Measurements from ENCODE around the gene KRT34. TPM values are rescaled to one million over a fixed set of nuclear protein-coding genes. Genes with fewer than 3 reads are reported as not detected.
"Not testable (repeated sequence)": the region's sequence is repeated elsewhere in the genome, so short reads cannot be mapped to it uniquely, and the experiment has no call there.

KRT34 gene
- 0.10 TPM in 1 of 2 replicates, not detected in the other for total RNA-seq (2014; rRNA removed; shearing (Covaris generic))
- polyA plus RNA-seq (2014; cell fraction: nucleus; rRNA removed): not detected in 2 replicates

DNA sequence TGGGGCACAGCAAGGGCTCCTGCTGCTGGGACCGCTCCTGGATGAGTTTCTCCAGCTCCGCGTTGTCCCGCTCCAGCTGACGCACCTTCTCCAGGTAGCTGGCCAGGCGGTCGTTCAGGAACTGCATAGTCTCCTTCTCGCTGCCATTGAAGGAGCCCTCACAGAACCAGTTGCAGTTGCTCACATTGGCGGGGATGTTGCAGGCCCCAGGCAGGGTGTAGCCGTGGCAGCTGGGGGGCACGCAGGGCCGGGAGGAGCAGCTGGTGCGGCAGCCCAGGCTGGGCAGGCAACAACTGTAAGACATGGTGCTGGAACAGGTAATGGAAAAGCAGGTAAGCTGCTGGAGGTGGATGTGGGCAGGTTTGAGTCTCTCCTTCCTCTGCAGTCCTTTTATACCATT lies at the start of gene KRT34:
Gene KRT34 (minus strand): TSS at position 364 of the 400 bp plus-strand sequence. CDS start 60 bp downstream, at position 304.
- not testable (repeated sequence) for DNase-seq (ENCODE audit: extremely low read depth, low read depth)

GRCh38 chr17:41430376-41430775 lies 48.3 kb upstream of the KRT34 start:
- not testable (repeated sequence) for DNase-seq (ENCODE audit: extremely low read depth, low read depth)

DNA sequence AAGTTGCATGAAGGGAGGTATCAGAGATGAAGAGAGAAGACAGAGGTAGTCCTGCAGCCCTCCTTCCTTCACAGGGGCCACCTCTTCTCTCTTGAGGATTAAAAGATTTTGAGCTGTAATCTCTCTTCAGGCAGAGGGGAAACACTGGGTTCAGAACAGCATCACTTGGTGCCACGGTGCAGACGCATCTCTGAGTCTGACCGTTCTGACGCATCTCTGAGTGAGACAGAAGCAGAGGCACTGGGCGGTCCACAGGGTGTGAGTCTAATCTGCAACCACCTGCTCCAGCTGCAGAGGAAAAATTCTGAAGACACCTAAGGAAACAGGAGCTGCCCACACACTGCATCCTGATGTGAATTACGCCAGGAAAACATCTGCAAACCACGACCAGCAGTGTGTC lies 47.6 kb upstream of the KRT34 start:
- DNase-seq (ENCODE audit: extremely low read depth, low read depth): no peak

DNA sequence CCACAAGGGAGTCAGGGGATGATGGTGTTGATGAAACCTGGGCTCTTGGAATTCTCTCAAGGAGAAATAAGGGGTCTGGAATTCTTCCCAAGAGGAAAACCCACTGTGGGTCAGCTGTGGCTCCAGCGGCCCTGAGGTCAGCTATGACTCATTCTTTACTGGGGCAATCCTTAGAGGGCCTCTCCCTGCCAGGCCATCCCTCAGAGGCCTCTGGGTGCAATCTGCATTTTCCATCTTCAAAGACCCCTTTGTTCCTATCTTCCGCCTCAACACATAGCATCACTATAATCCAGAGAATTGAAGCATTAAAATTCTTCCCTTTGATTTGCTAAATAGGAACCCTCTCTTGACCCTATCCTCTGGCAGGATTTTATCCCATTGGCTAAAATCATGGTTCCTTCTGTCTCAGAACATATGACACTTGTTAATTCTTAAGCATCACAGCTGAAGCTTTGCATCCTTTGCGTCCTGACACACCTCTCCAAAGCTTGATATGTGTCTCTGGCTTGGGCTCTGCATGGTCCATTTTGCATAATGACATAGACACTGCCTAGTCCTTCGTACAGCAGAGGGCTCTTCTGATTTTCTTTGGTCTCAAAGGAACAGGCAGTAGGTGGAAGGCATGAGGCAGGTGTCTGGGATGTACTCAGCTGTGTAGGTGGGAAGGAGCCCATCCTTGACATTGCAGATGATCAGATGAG lies 46.6 kb upstream of the KRT34 start:
- no peak for DNase-seq (ENCODE audit: extremely low read depth, low read depth)

- no peak for DNase-seq (ENCODE audit: extremely low read depth, low read depth)
Measured at GRCh38 chr17:41424111-41424635, 42.1 kb upstream of the KRT34 start, which contains the start of gene KRT37. TSS of gene KRT37 (minus strand) at chr17:41424585. CDS start at chr17:41424523, 62 bp downstream.

- DNase-seq (ENCODE audit: extremely low read depth, low read depth): not testable (repeated sequence)
Measured at GRCh38 chr17:41422586-41422985, 40.5 kb upstream of the KRT34 start.

DNA sequence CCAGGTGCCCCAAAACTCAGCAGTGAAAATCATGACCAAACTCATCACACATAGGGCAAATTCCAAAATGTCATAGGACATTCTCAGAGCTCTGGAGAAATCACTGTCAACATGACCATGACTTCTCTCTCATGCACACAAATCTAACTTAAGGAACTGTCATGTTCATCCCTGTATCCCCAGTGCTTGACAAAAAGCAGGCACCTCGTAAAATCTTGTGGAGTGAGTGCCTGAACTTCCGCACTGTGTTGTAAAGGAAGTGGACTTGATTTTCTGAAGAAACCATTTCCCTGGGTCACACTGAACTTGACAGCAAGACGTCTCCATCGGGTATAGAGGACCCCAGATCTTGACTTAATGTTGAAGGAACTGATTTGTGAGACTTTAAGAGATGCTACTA lies 39.5 kb upstream of the KRT34 start:
- DNase-seq (ENCODE audit: extremely low read depth, low read depth): no peak

DNA sequence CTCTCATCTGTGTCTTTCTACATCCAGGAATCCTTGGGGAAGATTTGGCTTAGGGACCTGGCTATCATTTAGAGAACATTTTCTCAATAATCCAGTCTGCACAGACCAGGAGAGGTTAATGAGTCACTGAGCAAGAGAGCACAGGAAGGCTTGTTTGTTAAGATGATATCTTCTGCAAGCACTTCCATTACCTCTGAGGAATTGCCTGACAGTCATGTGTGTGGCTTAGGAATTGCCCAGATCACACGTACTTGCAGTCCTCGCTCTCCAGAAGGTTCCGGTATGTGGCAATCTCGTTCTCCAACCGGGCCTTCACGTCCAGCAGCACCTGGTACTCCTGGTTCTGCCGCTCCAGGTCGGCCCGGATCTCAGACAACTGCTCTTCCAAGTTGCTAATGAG lies 39.0 kb upstream of the KRT34 start:
- DNase-seq (ENCODE audit: extremely low read depth, low read depth): no peak

DNA sequence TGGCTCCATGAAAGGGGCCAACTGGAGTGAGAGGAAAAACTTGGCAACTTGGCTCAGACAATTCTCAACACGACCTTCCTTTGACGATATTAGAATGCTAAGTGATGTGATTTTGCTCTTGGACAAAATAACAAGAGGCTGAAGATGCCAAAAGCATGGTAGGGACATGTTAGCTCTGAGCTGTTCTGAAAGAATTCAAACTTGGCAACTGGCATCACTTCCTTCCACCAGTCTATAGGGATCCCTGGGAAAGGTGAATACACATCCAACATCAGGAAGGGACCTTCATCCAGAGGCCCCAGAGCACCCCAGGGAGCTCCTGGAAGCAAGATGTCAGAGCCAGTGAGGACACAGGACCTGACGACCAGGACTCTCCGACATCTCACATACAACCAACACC lies 38.0 kb upstream of the KRT34 start:
- DNase-seq (ENCODE audit: extremely low read depth, low read depth): no peak

DNA sequence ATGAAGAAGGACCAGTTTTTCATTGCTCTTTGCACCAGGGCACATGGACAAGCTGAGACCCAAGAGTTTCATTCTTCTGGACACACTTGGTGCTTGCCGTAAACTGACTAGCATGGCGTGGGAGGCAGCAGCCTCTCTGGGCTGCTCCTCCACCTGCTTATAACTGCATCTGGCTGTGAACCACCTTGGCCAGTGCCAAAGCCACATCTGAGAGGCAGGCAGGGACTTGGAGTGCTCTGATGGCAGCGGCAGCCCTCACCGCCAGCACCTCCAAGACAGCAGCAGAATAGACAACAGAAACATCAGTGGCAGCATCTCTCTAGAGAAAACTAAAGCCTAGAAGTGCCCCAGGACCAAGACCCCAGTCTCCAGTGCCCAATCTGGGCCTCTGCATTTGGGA lies 37.6 kb upstream of the KRT34 start:
- no peak for DNase-seq (ENCODE audit: extremely low read depth, low read depth)

GRCh38 chr17:41418116-41418860 lies 36.2 kb upstream of the KRT34 start:
- DNase-seq (ENCODE audit: extremely low read depth, low read depth): no peak

- no peak for DNase-seq (ENCODE audit: extremely low read depth, low read depth)
Measured at GRCh38 chr17:41417576-41418015, 35.5 kb upstream of the KRT34 start.

DNA sequence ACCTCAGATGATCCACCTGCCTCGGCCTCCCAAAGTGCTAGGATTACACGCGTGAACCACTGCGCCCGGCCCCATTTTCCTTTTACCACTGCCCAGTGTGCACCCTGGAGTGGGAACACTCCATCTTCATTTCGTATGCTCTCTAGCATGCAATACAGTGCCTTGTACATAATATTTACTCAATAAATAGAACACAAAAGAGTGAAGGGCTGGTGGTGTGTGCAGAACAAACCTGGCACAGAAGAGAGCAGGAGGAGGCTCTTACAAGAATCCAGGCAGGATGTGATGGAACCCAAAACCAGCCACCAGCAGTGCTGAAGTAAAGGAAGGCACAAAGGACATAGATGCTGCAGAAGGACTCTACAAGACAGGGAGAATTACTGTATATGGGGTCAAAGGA lies 35.0 kb upstream of the KRT34 start:
- DNase-seq (ENCODE audit: extremely low read depth, low read depth): no peak

GRCh38 chr17:41416479-41416878 lies 34.4 kb upstream of the KRT34 start:
- DNase-seq (ENCODE audit: extremely low read depth, low read depth): no peak

DNA sequence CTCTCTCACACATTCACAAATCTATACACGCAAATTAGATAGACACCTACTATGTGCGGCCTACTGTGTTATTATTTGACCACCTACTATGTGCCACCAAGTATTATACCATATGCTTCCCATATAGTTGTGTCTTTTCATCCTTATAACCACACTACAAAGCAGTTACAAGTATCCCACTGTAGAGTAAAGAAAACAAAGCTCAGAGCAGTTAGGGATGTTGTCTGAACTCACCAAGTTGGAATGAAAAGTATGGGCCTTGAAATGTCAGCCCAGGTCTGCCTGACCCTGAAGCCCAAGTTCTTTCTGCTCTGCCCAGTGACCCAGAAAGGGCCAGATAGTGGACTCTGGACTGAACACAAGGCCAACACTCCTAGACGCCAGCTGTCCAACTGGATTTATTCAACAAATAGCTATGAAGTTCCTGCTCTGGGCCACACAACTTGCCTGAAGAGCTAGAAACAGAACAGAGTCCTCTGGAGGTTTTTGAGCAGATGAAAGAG lies 33.8 kb upstream of the KRT34 start:
- no peak for DNase-seq (ENCODE audit: extremely low read depth, low read depth)

DNA sequence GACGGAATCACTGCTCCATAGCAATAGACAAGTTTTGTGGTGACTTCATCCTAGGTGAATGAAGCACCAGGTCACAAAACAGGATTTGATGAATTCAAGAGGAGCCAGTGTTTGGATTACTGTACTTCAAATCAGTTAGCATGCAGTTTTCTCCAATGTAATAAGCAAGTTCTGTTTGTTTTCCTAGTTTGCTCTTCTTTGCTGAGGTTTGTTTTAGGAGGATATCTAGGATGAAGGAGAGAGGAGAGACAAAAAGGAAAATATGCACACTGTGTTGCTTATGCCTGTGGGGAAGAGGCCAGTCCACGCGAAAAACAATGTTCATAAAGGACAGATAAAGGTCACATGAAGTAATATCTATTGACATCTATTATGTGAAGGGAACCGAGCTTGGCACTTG lies 33.3 kb upstream of the KRT34 start:
- no peak for DNase-seq (ENCODE audit: extremely low read depth, low read depth)

DNA sequence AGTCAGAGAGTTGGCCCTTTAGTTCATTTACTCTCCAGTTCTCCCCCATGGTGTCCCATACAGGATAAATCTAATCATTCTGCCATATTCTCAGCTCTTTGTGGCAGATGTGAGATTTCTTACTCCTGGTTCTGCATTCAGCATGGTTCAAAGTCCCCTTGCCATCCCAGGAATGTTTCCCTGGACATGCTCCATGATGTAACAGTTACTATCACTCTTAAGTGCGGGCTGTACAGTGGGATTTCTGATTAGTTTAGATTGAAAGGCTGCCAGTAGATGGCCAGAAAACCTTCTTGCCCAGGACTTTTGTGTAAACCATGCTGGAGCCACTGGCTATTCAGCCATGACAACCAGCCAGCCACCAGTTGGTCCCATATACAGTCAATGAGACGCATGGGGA lies 31.9 kb upstream of the KRT34 start:
- no peak for DNase-seq (ENCODE audit: extremely low read depth, low read depth)

DNA sequence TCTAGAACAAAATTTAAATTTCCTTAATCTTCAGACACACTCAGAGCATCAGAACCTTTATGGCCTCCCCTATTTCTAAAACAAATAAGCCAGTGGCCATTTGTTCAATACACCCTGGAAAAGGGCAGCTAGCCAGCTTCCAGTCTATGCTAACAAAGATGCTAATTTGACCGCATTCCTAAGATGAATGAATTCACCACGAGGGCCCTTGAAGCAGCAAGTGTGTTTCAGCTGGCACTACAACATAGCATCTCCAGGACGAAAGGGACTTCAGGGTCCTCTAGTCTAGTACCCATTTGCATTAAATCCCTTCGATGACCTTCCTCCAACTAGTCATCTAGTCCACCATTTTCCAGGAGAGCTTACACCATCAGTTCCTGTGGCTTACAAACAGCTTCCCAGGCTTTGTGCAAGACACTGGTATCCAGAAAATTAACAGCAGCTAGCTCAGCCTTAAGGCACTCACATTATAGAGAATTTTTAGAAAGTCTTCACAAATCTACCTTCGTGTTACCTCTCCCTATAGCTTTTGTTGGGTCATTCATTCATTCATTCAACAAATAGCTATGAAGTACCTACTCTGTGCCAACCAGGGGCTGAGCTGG lies 31.3 kb upstream of the KRT34 start:
- no peak for DNase-seq (ENCODE audit: extremely low read depth, low read depth)

DNA sequence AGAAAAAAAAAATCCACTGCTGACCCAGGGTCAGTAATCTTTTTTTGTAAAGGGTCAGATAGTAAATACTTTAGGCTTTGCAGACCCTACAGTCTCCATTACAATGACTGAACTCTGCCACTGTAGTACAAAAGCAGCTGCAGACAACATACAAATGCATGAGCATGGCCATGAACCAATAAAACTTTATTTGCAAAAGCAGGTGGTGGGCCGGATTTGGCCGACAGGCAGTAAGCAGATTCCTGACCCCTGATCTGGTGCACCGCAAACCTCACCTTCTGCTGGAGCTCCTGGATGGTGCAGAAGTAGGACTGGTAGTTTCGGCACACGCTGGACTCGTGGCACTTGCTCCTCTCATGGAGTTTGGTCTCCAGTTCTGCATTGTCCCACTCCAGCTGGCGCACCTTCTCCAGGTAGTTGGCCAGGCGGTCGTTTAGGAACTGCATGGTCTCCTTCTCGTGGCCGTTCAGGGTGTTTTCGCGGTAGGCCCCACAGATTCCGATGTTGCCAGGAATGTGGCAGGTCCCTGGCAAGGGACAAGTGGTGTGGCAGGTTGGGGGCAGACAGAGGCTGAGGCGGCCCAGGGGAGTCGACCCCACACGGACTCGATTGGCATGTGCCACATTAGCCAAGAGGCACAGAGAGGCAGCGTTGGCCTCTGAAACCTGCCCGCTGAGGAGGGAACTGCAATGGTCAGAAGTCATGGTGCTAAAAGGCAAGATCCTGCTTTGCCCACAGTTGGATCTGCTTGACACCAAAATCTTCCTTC lies 29.1 kb upstream of the KRT34 start:
- no peak for DNase-seq (ENCODE audit: extremely low read depth, low read depth)

- DNase-seq (ENCODE audit: extremely low read depth, low read depth): no peak
Measured at GRCh38 chr17:41407226-41407625, 25.1 kb upstream of the KRT34 start.

Data from NCI-H460 (cell line).